Renal pelvis (tissue), 4 donors: ENCODE data around the gene RRP9. TPM values are rescaled to one million over a fixed set of nuclear protein-coding genes. Genes with fewer than 3 reads are reported as not detected.
"Not testable (repeated sequence)": the region's sequence is repeated elsewhere in the genome, so short reads cannot be mapped to it uniquely, and the experiment has no call there.

Experiments used
- DNase-seq: peaks from one replicate; pipeline ENCODE4 v3.0.0-alpha.2; 2013
- polyA plus RNA-seq, 3 donors: library from polyadenylated mRNA; unstranded; fragments of 120-200 nt; gene quantifications; one replicate each; pipeline ENCODE4 v1.2.1, GENCODE V29; 2013; ENCODE audit not compliant: insufficient read length in 3 of 3

Gene RRP9
- polyA plus RNA-seq, 3 donors = 22.1 to 22.8 (median 22.6) TPM

DNA sequence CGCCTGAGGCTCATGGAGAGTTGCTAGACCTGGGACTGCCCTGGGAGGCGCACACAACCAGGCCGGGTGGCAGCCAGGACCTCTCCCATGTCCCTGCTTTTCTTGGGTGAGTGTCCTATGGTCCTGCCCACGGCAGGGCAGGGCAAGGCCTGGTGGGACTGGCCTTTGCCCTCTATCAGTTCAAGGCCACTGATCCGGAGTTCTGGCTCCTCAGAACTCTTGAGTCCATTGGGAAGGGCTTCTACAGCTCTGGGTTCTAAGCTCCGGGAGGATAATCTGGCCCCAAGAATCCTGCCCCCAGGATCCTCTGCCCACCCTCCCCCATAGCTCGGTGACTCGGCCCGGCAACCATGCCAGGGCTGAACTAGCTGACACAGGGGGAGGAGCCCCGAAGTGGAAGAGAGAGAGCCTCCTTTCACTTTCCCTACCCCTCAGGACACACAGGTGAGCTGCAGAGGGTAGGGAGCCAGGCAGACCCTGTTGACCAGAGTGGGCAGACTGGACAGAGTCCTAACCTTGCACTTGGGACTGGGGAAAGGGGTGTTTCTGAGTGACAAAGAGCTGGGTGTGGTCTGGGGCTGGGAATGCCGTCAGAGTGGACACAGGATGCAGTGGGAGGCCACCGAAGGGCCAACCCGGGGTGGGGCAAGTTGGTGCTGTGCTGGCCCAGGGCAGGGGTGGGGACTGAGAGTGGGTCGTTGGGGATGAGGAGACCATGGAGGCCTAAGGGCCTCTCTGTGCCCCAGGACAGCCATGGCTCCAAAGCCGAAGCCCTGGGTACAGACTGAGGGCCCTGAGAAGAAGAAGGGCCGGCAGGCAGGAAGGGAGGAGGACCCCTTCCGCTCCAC is 1.1 kb upstream of the RRP9 start:
- DNase-seq = no peak

DNA sequence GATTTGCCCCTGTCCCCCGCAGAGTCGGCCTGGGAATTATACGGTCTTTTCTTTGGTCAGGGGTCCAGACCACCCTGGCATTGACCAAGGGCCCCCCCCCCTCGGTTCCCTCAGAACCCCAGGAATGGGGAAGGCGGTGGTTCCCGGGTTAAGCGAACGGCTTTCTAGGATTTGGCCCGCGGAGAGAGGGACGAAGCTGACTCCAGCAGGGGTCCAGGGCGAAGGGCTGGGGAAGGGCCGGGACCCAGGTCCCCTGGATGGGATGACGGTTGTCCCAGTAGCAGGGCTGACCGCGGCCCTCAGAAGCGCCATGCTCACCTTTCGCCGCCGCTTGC is 274 bp downstream of the RRP9 start:
- no peak for DNase-seq

DNA sequence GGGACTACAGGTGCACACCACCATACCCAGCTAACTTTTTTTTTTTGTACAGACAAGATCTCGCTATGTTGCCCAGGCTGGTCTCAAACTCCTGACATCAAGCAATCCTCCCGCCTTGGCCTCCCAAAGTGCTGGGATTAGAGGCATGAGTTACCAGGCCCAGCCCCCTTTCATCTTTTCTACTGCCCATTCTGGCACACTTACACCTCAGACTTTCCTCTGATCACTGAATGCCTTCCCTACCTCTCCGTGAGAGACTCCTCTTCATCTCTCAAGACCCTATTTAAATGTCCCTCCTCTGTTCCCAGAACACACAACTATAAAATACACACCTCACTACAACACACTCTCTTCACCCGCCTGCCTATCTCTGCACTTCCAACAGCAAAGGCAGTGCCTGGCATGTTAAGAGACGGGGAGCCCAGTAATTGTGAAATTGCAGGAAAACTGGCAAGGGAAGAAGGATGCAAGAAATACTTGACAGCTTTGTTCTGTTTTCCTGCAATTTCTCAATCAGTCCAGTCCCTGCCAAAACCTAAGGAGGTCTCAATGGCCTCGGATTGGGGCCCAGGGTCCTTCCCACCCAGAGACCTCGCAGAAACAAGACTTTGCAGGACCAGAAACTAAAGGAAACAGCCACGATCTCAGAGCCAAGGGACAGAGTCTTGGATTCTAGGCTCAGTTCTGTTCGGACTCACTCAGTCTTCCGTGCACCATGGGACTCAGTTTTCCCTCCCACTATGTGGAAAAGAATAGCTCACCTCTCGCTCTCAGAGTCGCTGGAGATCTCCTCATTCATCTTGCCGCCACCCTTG is 849 bp downstream of the RRP9 start:
- DNase-seq = no peak

DNA sequence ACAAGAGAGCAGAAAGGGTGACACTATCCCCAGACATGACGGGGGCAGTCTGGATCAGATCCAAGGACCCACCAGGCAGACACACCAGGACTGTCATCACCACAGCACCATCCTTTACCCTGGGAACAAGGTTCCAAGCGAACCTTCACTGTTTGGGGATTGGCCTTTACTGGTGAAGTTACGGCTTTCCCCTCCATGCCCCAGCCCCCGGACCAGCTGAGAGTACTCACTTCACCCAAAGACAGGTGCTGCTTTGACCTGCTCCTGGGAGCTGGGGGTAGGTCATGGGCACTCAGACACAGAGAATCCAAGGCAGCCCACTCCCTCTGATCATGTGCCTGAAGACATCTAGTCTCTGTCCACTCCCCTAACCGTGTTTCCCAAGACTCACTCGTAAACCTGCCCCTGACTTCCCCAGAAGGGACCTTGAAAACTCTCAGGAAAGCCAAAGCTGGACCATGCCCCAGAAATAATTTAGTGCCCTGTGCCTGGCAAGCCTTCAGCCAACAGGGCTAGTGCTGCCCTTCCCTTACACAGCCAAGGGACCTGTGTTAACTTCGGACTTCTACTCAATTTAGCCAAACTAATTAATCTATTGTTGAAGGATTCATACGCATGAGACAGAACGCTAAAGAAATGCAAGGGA is 2.8 kb downstream of the RRP9 start:
- DNase-seq = no peak

DNA sequence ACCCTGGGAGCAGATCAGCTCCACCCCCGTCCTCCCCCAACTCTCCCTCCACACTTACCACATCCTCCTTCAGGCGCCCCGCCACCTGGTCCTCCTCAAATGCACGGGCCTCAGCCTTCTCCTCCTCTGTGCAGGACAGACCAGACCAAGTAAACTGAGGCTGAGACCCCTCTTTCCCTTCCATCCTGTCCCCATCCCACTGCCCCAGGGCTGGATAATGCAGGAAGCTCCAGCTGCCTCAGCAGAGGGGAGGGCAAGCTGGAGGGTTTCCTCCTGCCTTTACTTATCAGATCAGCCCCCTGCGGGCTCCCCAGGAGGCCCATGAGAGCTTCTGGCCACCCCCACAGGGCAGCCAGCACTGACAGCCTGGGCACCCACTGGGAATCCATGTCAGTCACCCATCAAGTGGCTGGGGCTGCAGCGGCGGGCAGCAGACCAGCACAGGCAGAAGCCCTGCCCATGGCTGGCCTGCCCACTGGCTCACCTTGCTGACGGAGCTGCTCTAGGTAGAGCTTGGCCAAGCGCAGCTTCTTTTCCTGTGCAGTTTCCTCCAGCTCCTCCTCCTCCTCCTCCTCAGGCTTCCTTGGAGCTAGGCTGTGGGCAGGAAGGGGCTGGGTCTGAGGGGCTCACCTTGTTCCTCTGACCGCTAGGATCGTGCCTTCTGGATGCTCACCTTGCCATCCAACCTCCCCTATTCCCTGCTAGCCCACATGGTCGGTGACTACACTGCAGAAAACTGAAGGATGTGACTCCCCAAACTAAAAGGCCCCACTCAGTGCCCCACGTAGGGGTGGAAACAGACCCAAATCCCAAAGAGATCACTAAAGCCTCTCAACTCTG is 3.9 kb downstream of the RRP9 start:
- no peak for DNase-seq

DNA sequence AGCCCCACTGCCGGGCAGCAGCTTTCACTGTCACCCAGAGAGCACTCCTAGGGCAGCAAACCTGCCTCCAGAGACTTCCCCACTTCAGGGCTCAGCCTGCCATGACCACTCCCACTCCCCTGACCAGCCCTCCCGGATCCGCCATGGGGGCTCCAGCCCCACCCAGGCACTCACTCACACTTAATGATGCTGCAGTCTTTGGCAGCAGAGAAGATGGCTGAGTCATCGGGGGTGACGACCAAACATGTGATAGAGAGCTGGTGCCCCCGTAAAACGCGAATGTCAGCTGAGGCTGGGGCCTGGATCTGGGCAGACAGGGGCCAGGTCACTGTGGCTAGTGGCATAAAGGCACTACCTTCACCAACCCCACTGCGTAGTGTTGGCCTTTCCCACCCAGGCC is 4.7 kb downstream of the RRP9 start:
- DNase-seq = no peak

DNA sequence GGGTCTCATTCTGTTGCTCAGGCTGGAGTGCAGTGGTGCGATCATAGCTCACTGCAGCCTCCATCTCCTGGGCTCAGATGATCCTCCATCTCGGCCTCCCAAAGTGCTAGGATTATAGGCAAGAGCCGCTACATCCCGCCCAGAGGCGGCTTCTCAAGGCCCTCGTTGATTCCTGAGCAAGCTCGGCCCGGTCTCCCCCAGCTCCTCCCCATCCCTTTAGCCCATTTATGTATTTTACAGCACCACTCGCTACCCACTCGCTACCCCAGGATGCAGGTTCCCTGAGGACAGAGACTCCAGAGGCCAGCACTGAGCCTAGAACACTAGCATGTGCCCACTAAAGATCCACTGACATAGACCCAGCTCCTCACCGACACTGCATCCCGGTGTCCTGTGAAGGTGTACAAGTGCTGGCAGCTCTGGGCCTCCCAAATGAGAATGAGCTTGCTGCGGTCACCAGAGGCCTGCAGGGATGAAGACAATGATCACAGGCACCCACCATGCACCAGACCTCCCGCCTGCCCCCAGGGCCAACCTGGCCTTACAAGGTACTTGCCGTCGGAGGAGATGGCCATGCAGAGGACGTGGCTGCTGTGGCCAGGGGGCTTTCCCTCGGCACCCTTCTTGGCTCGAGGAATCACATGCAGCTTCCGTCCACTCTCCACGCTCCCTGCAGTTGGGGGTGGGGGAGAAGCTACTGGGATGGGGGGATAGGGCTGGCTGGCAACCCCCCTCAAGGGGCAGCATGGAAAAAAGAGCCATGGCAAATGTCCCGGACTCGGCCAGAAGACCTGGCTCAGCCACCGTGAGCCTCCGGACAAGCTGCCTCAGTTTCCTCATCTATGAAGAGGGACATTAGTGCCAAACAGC is 5.6 kb downstream of the RRP9 start:
- no peak for DNase-seq

DNA sequence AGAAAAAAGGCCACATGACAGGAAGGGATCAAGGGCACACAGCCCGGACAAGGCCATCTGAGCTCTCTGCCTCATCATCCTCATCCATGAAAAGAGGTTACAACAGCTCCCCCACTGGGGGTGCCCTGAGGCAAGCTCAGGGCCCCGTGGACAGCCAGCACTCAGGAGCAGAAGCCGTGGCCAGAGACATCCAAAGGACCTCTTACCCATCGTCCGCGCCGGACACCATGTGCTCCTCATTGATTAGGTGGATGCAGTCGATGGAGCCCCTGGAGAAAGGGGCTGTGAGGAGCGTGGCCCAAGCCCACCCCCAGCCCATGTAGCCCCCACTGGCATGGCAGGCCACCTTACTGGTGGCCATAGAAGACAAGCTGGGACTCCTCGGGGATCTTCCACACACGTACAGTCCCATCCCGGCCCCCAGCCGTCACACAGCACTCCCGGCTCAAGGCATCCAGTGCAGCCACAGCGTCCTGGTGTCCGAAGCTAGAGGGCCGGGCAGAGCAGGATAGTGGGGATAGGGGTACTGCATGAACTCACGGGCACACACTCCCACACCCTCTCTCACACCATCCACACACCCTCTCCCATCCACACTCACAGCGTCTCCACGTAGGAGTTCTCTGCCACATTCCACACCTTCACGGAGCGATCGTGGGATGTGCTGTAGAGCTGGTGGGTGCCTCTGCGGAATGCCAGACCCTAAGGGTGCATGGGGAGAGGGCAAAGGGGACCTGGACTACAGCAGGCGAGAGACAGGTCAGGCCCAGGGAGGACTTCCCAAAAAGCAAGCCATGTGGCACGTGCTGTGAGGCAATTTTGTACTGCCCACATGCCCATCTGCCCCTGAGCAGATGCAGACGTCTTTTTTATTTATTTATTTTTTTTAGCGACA is 6.5 kb downstream of the RRP9 start:
- no peak for DNase-seq

DNA sequence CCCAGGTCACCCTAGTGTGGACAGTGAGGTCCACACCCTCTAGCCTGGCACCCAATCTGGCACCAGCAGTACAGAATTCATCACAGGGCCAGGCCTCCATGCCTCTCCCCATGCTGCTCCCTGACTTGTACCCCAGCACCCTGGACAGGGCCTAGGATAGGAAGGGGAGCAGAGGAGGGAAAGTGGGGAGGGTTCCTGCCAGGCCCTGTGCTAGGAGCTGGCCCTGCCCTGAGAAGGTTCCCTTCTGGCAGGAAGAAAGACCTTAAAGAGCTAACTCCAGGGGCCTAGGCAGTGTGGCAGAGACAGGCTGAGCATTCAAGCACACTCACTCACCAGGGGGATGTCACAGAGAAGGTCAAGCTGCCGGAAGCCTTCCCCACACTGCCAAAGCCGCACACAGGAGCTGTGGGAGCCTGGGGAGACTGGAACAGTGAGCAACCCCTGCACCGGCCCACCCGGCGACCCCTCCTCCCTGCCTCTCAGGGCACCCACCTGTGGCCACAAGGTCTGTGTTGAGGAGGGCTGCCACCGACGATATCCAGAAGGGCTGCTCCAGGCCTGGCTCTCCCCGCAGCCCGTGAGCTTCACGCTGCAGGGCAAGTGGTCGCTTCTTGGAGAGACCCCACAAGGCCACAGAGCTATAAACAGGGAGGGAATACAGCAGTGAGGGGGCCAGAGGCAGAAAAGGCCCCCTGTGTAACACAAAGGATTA is 7.4 kb downstream of the RRP9 start:
- no peak for DNase-seq

DNA sequence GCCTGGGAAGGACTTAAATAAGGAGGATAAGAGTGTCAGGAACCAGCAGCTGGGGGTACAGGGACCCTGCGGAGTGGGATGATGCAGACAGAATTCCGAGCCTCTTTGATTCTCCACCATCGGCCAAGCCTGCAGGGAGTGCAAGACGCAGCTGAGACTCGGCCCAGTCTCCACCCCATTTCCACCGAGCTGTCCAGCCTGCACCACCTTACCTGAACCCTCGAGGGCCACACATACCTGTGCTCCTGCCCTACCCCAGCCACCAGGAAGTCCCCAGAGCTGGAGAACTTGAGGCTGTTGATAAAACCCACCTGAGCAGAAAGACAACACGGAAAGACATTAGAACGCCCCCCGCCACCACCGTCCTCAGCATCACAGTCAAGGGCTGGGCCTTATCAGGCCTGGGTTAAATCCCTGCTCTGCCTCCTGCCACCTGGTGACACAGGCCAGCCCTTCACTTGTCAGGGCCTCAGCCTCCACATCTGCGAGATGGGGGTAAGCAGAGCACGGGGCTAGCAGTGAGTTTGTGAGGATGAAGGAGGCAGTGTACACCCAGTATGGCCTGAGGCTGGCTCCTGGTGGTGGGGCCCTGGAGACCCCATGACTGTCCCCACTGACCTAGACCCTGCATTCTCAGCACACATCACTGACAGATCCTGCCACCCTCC is 8.1 kb downstream of the RRP9 start:
- DNase-seq = no peak

DNA sequence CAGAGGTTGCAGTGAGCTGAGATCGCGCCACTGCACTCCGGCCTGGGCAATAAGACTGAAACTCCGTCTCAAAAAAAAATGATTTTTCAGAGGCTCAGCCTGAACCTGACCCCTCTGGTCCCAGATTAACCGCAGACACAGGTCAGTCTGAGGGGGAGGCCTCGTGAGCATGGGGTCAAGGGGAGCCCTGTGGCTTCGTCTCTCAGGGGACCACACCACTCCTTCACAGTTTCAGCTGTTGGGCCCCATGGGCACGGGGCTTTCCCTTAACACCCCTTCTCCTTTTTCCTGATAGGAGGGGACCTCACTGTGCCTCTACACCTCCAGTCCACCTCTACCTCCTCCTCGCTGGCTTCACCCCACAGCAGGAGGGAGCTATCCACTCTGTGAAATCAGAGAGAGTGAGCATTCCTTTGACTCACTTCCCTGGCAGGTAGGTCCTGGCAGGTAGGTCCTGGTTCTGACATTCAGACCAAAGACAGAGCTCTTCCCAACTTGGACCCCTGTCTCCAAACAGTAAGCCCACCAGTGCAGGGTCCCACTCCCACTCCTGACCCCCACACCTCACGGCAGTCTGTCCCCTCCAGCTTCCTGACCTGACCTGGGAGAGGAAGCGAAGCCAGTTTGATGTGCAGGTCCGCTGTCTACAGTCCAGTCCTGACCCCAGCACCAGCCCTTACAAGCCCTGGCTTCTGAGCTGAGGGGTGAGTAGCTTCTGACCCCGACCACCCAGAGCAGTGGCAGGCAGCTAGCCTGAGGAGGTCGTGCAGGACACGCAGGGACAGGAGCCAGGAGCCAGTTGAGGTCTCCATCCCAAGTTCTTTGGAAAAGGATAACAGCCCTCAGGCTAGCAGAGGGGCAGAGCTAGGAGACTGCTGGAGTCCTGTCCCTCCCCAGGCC is 9.0 kb downstream of the RRP9 start:
- DNase-seq = no peak

DNA sequence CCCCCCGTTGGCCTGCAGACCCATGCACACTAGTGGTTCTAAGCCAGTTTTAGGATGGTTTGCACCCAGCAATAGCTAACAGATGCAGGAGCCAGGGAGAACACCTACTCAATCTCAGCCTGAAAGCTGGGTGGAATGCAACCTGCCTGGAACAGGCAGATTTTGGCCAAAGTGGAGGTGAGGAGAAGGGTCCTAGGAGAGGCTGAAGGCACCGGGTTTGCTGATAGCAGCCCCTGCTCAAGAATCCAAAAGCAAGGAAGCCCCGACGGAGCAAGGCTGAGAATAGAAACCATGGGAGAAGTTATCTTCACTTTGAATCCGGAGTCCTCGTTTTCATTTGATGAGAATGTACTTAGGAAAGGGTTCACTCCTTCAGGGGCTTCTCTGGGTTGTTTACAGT is 9.9 kb downstream of the RRP9 start:
- DNase-seq = no peak

DNA sequence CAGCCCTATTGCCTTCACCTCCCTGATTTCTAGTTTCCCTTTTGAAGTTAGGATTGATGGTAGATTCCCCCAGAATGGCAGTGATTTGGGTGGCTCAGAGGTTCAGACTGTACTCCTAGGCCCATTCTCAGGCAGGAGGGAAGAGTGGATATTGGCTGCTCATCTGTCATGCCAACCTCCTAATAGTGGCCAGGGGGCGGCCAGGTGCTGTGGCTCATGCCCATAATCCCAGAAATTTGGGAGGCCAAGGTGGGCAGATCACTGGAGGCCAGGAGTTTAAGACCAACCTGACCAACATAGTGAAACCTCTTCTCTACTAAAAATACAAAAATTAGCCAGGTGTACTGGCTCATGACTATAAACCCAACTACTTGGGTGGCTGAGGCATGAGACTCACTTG is 11.3 kb downstream of the RRP9 start:
- no peak for DNase-seq

DNA sequence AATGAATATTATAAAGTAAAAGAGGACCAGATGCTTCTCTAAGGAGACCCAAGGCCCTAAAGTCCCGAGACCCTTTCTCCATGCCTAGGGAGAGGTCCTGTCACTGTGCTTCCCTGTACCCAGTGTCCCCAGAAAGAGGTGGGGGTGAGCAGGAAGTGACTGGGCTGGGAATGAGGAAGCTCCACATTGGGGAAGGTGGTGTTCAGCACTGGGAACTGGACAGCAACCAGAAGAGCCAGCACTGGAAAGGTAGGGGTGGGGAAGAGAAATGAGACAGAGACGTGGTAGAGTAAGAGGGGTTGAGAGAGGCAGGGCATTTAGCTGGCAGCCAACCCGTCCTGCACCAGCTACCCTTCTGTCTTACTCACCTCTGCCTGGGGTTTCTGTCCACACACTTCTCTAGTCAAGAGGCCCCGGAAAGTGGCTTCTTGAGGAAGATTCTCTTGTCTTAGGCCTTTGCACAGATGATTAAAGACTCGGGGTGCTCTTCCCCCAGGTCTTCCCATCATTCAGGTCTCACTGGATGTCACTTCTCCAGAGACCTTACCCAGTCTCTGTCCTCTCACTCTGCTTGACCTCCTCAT is 12.2 kb downstream of the RRP9 start:
- DNase-seq = peak; percentile 9

DNA sequence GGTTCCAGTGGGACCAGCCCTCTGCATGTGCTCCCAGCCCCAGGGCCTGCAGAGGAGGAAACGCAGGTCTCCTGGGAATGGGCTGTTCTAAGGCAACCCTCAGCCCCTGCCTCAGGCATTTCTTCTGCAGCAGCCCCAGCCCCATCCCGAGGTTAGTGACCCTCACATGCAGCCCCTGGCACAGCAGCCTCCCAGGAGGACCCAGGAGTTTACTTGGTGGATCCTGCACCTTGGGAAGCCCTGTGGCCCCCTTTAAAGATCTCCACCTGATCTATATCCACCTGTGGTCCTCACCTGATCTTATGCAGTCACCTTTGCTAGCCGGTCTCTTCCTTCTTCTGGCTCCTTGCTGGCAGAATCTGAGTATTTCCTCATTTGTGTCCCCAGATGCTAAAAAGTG is 12.7 kb downstream of the RRP9 start:
- not testable (repeated sequence) for DNase-seq

DNA sequence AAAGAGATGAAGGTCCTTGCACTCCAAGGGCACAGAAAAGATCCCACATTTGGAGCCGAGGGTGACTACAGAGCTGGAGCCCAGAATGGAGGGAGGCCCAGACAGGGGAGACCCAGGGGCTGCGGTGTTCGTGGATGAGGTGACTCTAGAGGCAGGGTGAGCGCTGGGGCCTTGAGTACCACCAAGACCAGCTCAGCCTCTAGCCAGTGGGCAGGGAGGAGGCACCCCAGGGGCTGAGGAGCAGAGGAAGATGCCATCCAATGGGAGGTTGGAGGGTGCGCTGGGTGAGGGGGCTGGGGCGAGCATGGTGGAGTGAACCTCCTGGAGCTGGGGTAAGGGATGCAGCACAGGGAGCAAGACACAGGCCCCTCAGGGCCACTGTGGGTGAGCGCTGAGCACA is 13.3 kb downstream of the RRP9 start:
- DNase-seq = no peak
